Astrocyte of the hippocampus (primary cell): ENCODE measurements around the gene PSMD10.

Experiments used
- DNase-seq: peaks from one replicate; pipeline ENCODE4 v3.0.0; 2011; ENCODE audit warnings: low read depth, low spot score

The PSMD10 gene

GRCh38 chrX:108072746-108073145, 18.6 kb downstream of the PSMD10 start:
- DNase-seq, result peak; percentile 53

- peak; percentile 5 for DNase-seq
Measured at GRCh38 chrX:108071578-108071977, 19.8 kb downstream of the PSMD10 start.

DNA sequence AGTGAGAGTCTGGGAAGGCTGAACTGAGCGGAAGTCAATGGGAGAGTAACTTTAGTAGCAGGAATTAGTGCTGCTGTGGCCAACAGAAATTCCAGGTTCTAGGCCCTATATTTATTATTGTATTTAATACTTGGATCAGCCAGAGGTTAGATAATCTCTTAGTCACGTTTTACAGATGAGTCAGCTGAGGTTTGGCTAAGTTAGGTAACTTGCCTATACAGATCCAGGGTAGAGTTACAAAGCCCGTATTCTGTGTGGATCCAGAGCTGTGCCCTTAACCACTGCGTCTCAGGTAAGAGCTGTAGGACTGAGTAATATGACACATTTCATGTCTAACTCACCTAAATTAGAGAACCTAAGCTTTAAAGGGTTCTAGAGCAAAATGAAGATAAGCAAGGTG, 20.5 kb downstream of the PSMD10 start:
- peak; percentile 32 for DNase-seq

GRCh38 chrX:108068121-108068520, 23.2 kb downstream of the PSMD10 start:
- DNase-seq, result no peak

DNA sequence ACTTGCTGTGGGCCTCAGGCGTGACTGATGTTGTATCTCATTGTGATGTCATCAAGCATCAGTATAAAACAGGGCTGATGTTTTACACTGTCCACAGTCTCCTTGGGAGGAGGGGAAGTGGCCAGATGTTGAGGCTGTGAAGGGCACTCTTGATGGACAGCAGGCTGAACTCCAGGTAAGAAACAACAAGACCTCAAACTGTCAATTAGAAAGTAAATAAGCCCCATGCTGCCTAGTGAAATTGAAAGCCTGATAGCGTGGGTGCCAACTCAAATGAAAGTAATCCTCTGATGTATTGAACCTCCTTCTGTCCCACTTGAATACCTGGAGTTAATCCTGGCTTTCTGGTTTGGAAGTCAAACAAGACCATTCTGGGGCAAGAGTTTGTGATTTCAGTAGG, 26.7 kb downstream of the PSMD10 start:
- DNase-seq, result no peak

DNA sequence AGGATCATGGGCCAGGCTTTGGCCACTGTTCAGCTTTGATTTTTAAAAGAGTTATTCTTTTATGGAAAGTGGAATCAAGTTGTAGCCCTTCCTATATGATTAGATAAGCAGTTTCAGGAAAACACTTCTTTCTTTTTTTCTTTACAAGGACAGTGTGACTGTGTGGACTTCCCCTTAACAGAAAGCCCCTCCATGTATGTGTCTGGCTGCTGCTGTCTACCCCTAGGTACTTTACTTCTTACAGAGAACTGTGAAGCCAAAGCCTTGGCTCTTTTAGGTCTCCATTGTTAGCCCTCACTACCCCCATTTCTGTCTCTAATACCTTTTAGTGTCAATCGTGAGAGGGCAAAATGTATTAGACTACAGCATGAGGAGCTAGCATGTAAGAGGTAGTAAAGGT, 27.3 kb downstream of the PSMD10 start:
- no peak for DNase-seq

DNA sequence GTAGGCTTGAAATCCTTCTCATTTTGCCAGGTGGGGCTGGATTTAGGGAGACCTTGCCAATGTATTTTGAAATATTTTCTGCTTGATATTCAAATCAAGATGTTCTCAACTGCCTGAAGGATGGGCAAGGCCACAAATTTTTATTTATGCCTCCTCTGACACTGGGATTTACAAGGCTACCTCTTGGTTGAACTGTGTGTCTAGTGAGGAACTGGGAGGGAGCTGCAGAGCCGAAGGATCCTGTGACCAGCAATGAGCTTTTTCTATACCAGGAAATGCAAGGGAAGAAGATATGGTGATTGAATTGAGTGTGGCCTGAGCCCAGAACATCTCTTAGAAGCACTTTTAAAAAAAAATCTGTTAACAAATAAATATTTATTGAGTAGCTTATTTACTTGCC, 31.5 kb downstream of the PSMD10 start:
- no peak for DNase-seq

DNA sequence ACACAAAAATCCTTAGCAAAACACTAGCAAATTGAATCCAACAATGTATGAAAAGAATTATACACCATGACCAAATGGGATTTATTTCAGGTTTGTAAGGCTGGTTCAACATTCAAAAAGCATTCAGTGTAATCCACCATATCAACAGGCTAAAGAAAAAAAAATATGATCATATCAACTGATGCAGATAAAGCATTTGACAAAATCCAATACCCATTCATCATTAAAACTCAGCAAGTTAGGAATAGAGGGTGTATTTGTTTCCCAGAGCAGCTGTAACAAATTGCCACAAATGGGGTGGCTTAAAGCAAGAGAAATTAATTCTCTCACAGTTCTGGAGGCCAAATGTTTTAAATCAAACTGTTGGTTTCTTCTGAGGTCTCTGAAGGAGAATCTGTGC, 35.8 kb downstream of the PSMD10 start:
- no peak for DNase-seq

- no peak for DNase-seq
Measured at GRCh38 chrX:108053218-108053617, 38.1 kb downstream of the PSMD10 start.

- no peak for DNase-seq
Measured at GRCh38 chrX:108049649-108050048, 41.7 kb downstream of the PSMD10 start.

DNA sequence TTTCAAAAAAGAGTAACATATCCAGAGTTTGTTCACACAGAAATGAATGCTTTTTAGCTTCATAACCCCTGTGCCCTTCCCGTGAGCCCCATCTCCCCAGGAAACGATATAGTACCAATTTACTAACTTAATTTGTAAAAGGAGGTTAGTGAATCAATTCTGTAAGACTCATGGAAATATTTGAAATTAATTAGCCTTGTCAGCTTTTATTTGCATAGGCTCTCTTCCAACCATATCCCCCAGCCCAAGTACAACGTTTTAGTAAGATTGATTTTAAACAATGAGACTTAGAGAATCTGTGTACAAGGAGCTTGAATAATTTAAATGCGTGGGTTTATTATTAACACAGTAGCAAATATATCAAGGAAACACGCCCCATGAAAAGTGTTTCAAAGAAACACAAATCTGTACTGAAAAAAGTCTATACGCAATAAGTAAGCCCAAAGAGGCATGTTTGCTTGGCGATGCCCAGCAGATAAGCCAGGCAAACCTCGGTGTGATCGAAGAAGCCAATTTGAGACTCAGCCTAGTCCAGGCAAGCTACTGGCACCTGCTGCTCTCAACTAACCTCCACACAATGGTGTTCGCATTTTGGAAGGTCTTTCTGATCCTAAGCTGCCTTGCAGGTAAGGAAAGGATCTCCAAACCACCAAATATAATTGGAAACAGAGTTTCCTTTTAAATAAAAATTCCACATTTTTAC, 46.6 kb downstream of the PSMD10 start, which contains the start of gene VSIG1:
TSS of gene VSIG1 (plus strand) at position 512 of the 703 bp plus-strand sequence. CDS start at position 578, 66 bp downstream.
- no peak for DNase-seq

GRCh38 chrX:108036298-108036973, 54.9 kb downstream of the PSMD10 start:
- DNase-seq, result peak; percentile 54

DNA sequence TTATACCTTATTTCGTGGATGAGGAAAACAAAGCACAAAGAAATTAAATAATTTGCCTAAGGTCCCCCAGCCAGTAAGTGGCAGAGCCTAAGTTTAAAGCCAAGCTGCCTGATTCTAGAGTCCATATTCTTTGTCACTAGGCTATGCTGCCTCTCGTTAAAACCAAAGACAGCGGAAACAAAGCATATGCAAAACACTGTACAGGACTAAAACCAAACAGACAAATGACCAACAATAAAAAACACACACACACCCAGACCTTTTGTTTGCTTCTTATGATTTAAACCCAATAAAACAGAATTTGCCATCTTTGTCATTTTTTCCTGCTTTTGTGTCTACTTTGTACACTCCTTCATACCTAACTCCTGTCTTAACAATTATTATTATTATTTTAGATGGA, 56.6 kb downstream of the PSMD10 start:
- no peak for DNase-seq
